ENCODE measurements around the gene PNPLA7.
A peak's percentile ranks its signal among the peaks of the same experiment; 100 is the strongest.
"Not testable (repeated sequence)": the region's sequence is repeated elsewhere in the genome, so short reads cannot be mapped to it uniquely, and the experiment has no call there.

Gene PNPLA7

GRCh38 chr9:137550231-137550621 lies at the start of gene PNPLA7:
PNPLA7 (minus strand) TSS chr9:137550402; CDS start chr9:137550197, 205 bp downstream.
- no peak for DNase-seq (ENCODE audit: low read depth)

- DNase-seq (ENCODE audit: low read depth) = no peak
Observed at GRCh38 chr9:137598943-137599342, 48.7 kb upstream of the PNPLA7 start.

- not testable (repeated sequence) for DNase-seq (ENCODE audit: low read depth)
Observed at GRCh38 chr9:137596577-137596976, 46.4 kb upstream of the PNPLA7 start.

- no peak for DNase-seq (ENCODE audit: low read depth)
Observed at GRCh38 chr9:137593176-137593575, 43.0 kb upstream of the PNPLA7 start.

- no peak for DNase-seq (ENCODE audit: low read depth)
Observed at GRCh38 chr9:137592767-137593166, 42.6 kb upstream of the PNPLA7 start.

GRCh38 chr9:137590469-137591383 lies 40.5 kb upstream of the PNPLA7 start, which contains the start of gene ZMYND19:
ZMYND19 (minus strand) TSS chr9:137590512; CDS start chr9:137590263, 249 bp downstream.
- peak; percentile 84 for DNase-seq (ENCODE audit: low read depth)

- no peak for DNase-seq (ENCODE audit: low read depth)
Observed at GRCh38 chr9:137590123-137590468, 39.9 kb upstream of the PNPLA7 start.

GRCh38 chr9:137589441-137590122 lies 39.4 kb upstream of the PNPLA7 start:
- DNase-seq (ENCODE audit: low read depth) = no peak

GRCh38 chr9:137588891-137589290 lies 38.7 kb upstream of the PNPLA7 start:
- no peak for DNase-seq (ENCODE audit: low read depth)

- DNase-seq (ENCODE audit: low read depth) = no peak
Observed at GRCh38 chr9:137588311-137588710, 38.1 kb upstream of the PNPLA7 start.

GRCh38 chr9:137586854-137587253 lies 36.7 kb upstream of the PNPLA7 start:
- no peak for DNase-seq (ENCODE audit: low read depth)

GRCh38 chr9:137583957-137584356 lies 33.8 kb upstream of the PNPLA7 start:
- no peak for DNase-seq (ENCODE audit: low read depth)

- no peak for DNase-seq (ENCODE audit: low read depth)
Observed at GRCh38 chr9:137583347-137583746, 33.1 kb upstream of the PNPLA7 start.

GRCh38 chr9:137582286-137582860 lies 32.2 kb upstream of the PNPLA7 start:
- DNase-seq (ENCODE audit: low read depth) = no peak

- no peak for DNase-seq (ENCODE audit: low read depth)
Observed at GRCh38 chr9:137581361-137582285, 31.4 kb upstream of the PNPLA7 start.

- DNase-seq (ENCODE audit: low read depth) = no peak
Observed at GRCh38 chr9:137580954-137581322, 30.7 kb upstream of the PNPLA7 start.

GRCh38 chr9:137580209-137580953 lies 30.2 kb upstream of the PNPLA7 start:
- no peak for DNase-seq (ENCODE audit: low read depth)

- DNase-seq (ENCODE audit: low read depth) = no peak
Observed at GRCh38 chr9:137579259-137579604, 29.0 kb upstream of the PNPLA7 start.

GRCh38 chr9:137578518-137579258 lies 28.5 kb upstream of the PNPLA7 start, which contains the start of gene DPH7:
DPH7 (minus strand) TSS chr9:137578925; CDS start chr9:137578777, 148 bp downstream.
- peak; percentile 96 for DNase-seq (ENCODE audit: low read depth)

- no peak for DNase-seq (ENCODE audit: low read depth)
Observed at GRCh38 chr9:137575716-137576411, 25.7 kb upstream of the PNPLA7 start.
